GM18505 (cell line): ENCODE measurements around the gene MUC5B.

Source experiments
- ATAC-seq: cut with Tn5 transposase; IDR thresholded peaks from one replicate; pipeline ENCODE4 v1.9.1; 2021; ENCODE audit not compliant: unreplicated experiment
- POLR2A ChIP-seq: IDR thresholded peaks from 4 replicates; pipeline ENCODE4 v1.6.1; 2011; ENCODE audit warnings: borderline replicate concordance; ENCODE audit not compliant: insufficient read depth, insufficient read length; ENCODE audit errors: extremely low read depth

Gene MUC5B

GRCh38 chr11:1194977-1195681 lies 27.7 kb upstream of the MUC5B start:
- ATAC-seq: no peak
- TF ChIP-seq POLR2A: no peak

GRCh38 chr11:1195682-1196515 lies 27.0 kb upstream of the MUC5B start:
- no peak for ATAC-seq
- no peak for TF ChIP-seq POLR2A

GRCh38 chr11:1196516-1197391 lies 26.1 kb upstream of the MUC5B start:
- TF ChIP-seq POLR2A: no peak
- ATAC-seq: no peak

GRCh38 chr11:1197431-1197885 lies 25.4 kb upstream of the MUC5B start:
- ATAC-seq: no peak
- no peak for TF ChIP-seq POLR2A

- no peak for ATAC-seq
- no peak for TF ChIP-seq POLR2A
These were observed 24.8 kb upstream of the MUC5B start for GRCh38 chr11:1197886-1198560.

GRCh38 chr11:1198561-1199240 lies 24.2 kb upstream of the MUC5B start:
- no peak for TF ChIP-seq POLR2A
- ATAC-seq: no peak

GRCh38 chr11:1199241-1199750 lies 23.6 kb upstream of the MUC5B start:
- no peak for ATAC-seq
- no peak for TF ChIP-seq POLR2A

GRCh38 chr11:1199751-1200610 lies 22.9 kb upstream of the MUC5B start:
- no peak for ATAC-seq
- TF ChIP-seq POLR2A: no peak

GRCh38 chr11:1200611-1201191 lies 22.2 kb upstream of the MUC5B start:
- no peak for TF ChIP-seq POLR2A
- ATAC-seq: no peak

- ATAC-seq: no peak
- TF ChIP-seq POLR2A: no peak
These were observed 21.3 kb upstream of the MUC5B start for GRCh38 chr11:1201395-1202153.
